K562 (cell line): ENCODE data around the gene ACAP2. TPM values are rescaled to one million over a fixed set of nuclear protein-coding genes. Genes with fewer than 3 reads are reported as not detected.
A peak's percentile ranks its signal among the peaks of the same experiment; 100 is the strongest.

Experiments used
- COPS2 ChIP-seq: fragments of 450-650 bp; conservative IDR thresholded peaks from 2 replicates; pipeline ENCODE4 v1.6.1; 2016; ENCODE audit warnings: mild to moderate bottlenecking, moderate library complexity
- CTCF ChIP-seq, 3 experiments: IDR thresholded peaks in 2 of 3; conservative IDR thresholded peaks in 1 of 3; 2 replicates each; pipeline ENCODE4 v1.5.1; 2011 to 2012; ENCODE audit warnings: low read length in 3 of 3, mild to moderate bottlenecking in 3 of 3, control low read depth in 2 of 3, improper control_type of control experiment in 1 of 3, inconsistent platforms in 1 of 3, low read depth in 1 of 3, mixed read lengths in 1 of 3, moderate library complexity in 1 of 3; ENCODE audit not compliant: insufficient read depth in 2 of 3
- FIP1L1 ChIP-seq: fragments of 200-400 bp; formaldehyde crosslinking; IDR thresholded peaks from 2 replicates; pipeline ENCODE4 v1.6.1; 2018; ENCODE audit warnings: mild to moderate bottlenecking, low read depth, low read length; ENCODE audit not compliant: poor library complexity, severe bottlenecking
- GTF3C2 ChIP-seq: IDR thresholded peaks from 3 replicates; pipeline ENCODE4 v1.6.1; 2011; ENCODE audit warnings: borderline replicate concordance, mild to moderate bottlenecking, moderate library complexity; ENCODE audit not compliant: insufficient read length; ENCODE audit errors: extremely low read depth
- HMGN3 ChIP-seq: IDR thresholded peaks from 2 replicates; pipeline ENCODE4 v1.6.1; 2011; ENCODE audit warnings: borderline replicate concordance, low read depth, mild to moderate bottlenecking, mixed read lengths, low read length; ENCODE audit not compliant: insufficient read length; ENCODE audit errors: extremely low read depth
- HNRNPLL ChIP-seq: fragments of 200-400 bp; formaldehyde crosslinking; IDR thresholded peaks from 2 replicates; pipeline ENCODE4 v1.6.1; 2017; ENCODE audit warnings: low read length, low read depth, mild to moderate bottlenecking; ENCODE audit not compliant: poor library complexity, severe bottlenecking
- KDM2B ChIP-seq: fragments of 250-450 bp; sonication (Bioruptor Pico); IDR thresholded peaks from 2 replicates; pipeline ENCODE4 v1.8.0; 2021; ENCODE audit warnings: mild to moderate bottlenecking, moderate library complexity
- POLR2H ChIP-seq: IDR thresholded peaks from 2 replicates; pipeline ENCODE4 v1.6.1; 2016; ENCODE audit warnings: missing genetic modification characterization, low read depth, mild to moderate bottlenecking, control low read depth, missing compliant biosample characterization, moderate library complexity
- SRF ChIP-seq, 2 experiments: fragments of 250-450, 450-650 bp in 1 of 2; sonication (Bioruptor Pico) in 1 of 2; sonication (generic) in 1 of 2; formaldehyde crosslinking; IDR thresholded peaks; 2 replicates each; pipeline versions ENCODE4 v1.5.0 to v1.5.1; 2020 to 2022; ENCODE audit warnings: mild to moderate bottlenecking in 1 of 2, missing genetic modification reagents in 1 of 2
- ZNF316 ChIP-seq: fragments of 450-650 bp; IDR thresholded peaks from 2 replicates; pipeline ENCODE4 v1.6.1; 2016
- polyA plus RNA-seq, 8 experiments: library from polyadenylated mRNA; depleted of rRNA in 4 of 8; stranded (reverse) in 5 of 8; unstranded in 3 of 8; fragments of >200 nt; fragmentation: Nextera tagmentation in 2 of 8; fragmentation: Illumina TruSeq in 1 of 8; extraction: Ambion mirVana in 2 of 8; extraction: Trizol in 1 of 8; gene quantifications; 2 replicates each; pipeline versions ENCODE4 v1.2.1 to v1.2.3, GENCODE V29; 2011 to 2014; ENCODE audit warnings: inconsistent platforms in 1 of 8, missing spikeins in 1 of 8
- total RNA-seq, 7 experiments: library from RNA; depleted of rRNA in 6 of 7; stranded (reverse); fragments of >200 nt in 6 of 7; fragmentation: Illumina TruSeq in 2 of 7; extraction: Trizol in 2 of 7; gene quantifications; 2 replicates each; pipeline versions ENCODE4 v1.2.1 to v1.2.3, GENCODE V29; 2011 to 2021; ENCODE audit warnings: low replicate concordance in 1 of 7
- TF ChIP-seq, protein P1 (sequence below), 2 experiments: fragments of 450-650 bp; formaldehyde crosslinking in 1 of 2; IDR thresholded peaks; 2 replicates each; pipeline versions ENCODE4 v1.4.0 to v1.6.1; 2014 to 2020; ENCODE audit warnings: mild to moderate bottlenecking in 2 of 2, borderline replicate concordance in 1 of 2, low read depth in 1 of 2

ACAP2 gene
- total and polyA plus RNA-seq, 9 of the 15 experiments (the other 6 are each of a cell fraction or from before 2014, with no cell fraction given) = 10.6 to 52.7 (median 34.4) TPM

DNA sequence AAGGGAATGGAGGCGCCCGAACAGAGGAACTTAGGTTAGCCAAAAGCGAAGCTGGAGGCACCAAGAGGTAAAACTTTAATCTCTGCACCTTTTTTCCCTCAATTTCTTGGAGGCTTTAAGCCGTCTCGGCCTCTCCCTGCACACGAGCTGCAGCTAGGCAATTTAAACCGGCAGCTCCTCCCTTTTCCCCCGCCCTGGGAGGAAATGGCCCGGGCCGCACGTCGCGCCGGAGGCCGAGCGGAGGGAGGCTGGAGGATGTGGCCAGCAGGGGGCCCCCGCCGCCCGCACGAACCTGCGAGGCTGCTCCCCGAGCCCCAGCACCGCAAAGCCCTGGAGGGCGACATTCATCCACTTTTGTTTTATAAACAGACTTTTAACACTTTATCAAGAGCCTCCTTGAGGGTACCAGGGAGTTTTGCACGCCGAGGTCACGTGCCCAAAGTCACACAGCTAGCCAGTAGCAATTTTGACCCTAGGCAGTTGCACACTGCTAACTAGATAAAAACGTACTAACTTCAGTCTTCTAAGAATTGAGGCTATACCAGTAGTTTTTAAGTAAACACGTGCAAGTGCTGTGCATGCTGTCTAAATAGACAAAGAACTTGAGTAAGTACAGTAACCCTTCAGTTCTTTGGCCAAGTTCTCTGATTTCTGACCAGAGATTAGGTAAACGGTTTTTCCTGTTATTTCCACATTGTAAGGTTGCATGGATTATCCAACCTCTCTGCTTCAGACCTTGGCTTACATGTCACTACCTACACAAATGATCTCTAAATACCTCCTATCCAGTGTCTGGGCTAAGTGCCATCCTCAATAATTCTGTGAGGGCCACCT lies 171.2 kb downstream of the ACAP2 start (continued):
- TF ChIP-seq SRF (CRISPR knock-in tag; IDR thresholded peaks at IDR 0.05) (0 out of 4 replicates have a peak, but pooled peaks of 1 of the 2 experiments have one; percentile 23), CTCF (IDR thresholded peaks at IDR 0.05 in 2 of 3, conservative IDR thresholded peaks at IDR 0.05 in 1 of 3; ENCODE audit: insufficient read depth in 2 of 3, low read depth in 1 of 3, low read length in 3 of 3) (peak; percentile 96 to 99 (median 99)), KDM2B (CRISPR knock-in tag) (no peak), ZNF316 (no peak), COPS2 (no peak), GTF3C2 (no peak), HMGN3 (peak; percentile 78), HNRNPLL (peak; percentile 53), FIP1L1 (peak; percentile 32), POLR2H (peak; percentile 68)
- TF ChIP-seq, protein P1, sequence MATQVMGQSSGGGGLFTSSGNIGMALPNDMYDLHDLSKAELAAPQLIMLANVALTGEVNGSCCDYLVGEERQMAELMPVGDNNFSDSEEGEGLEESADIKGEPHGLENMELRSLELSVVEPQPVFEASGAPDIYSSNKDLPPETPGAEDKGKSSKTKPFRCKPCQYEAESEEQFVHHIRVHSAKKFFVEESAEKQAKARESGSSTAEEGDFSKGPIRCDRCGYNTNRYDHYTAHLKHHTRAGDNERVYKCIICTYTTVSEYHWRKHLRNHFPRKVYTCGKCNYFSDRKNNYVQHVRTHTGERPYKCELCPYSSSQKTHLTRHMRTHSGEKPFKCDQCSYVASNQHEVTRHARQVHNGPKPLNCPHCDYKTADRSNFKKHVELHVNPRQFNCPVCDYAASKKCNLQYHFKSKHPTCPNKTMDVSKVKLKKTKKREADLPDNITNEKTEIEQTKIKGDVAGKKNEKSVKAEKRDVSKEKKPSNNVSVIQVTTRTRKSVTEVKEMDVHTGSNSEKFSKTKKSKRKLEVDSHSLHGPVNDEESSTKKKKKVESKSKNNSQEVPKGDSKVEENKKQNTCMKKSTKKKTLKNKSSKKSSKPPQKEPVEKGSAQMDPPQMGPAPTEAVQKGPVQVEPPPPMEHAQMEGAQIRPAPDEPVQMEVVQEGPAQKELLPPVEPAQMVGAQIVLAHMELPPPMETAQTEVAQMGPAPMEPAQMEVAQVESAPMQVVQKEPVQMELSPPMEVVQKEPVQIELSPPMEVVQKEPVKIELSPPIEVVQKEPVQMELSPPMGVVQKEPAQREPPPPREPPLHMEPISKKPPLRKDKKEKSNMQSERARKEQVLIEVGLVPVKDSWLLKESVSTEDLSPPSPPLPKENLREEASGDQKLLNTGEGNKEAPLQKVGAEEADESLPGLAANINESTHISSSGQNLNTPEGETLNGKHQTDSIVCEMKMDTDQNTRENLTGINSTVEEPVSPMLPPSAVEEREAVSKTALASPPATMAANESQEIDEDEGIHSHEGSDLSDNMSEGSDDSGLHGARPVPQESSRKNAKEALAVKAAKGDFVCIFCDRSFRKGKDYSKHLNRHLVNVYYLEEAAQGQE (IDR thresholded peaks at IDR 0.05; ENCODE audit: borderline replicate concordance) = peak; percentile 96
- TF ChIP-seq, protein P1 (CRISPR knock-in tag; IDR thresholded peaks at IDR 0.05; ENCODE audit: low read depth) = no peak; the same call in 1 of the 2 replicates
